ENCODE data around the gene SPOCD1. TPM values are rescaled to one million over a fixed set of nuclear protein-coding genes. Genes with fewer than 3 reads are reported as not detected.

SPOCD1 gene
- polyA plus RNA-seq, 4 donors: 0.22 to 0.34 (median 0.26) TPM

DNA sequence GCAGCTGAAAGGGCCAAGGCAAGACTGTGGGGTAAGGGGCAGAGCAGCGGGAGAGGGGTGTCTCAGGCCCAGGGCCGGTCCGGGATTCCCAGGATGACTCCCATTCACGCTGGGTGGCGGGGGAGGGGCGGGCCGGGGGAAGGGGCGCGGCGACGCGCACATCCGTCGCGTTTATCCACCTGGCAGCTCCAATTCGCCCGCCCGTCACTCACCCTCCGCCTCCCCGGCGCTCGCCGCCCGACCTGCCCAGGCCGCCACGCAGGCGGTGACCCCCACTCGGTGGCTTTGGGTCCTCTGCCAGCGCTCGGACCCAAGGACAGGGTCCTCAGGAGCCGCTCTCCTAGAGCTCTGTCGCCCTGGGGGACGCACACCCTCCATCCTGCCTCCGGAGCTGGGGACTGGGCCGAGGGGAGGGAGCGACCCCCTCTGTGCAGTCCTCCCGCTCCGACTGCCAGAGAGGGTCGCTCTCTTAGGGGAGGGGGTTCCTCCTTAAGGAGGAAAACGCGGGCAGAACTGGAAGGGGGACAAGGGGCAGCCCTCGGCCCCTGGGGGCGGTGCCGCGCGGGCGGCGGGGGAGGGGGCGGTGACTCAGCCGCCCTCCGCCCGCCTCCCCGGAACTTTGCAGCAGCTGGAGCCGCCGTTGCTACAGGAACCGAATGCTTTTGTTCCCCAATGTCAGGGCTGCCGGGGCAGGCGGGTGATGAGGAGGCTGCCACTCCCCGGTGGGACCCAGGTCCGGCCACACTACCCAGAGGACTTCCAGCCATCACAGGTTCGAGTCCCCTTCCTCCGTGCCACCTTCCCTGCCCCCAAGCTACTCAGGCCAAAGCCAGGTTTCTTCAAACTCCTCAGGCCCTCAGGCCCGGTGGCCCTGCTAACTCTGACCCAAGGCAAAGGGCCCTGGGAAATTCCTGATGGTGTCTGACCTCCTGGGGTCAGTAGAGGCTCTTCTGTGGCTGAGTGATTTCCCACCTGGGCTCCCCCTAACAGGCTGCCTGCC, 55.1 kb downstream of the SPOCD1 start:
- no peak for DNase-seq (ENCODE audit: low read depth in 4 of 4, low spot score in 3 of 4)

DNA sequence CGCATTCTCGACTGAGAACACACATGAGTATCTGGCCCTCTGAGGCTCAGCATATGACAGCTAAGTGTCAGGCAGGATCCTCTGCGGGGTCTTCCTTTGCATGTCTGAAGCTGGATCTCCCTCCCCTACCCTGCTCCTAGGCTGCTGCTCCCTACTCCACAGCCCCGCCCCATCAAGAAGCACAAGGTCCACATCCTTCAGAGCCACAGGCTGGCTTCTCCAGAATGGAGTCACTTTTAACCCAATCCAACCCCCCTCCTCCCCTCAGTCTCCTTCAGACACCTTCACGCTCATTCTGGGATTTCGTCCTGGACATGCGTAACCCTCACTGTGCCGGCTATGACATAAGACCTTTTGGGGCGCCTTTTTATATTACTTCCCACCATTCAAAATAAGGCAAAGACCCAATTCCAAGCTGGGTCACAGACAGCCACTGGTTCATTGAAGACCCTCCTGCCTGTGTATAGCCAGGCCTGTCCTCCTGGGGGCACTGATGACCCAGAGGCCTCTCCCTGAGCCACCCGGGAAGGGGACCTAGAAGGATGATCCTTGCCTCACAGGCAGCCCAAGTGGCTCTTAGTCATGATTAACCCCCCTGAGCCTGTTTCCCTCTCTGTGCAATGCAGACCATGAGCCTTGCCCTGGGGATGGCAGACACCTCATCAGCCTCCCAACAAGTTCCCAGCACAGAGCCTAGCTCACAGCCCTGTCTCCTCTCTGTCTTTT, 56.4 kb downstream of the SPOCD1 start:
- no peak for DNase-seq (ENCODE audit: low read depth in 4 of 4, low spot score in 3 of 4)

DNA sequence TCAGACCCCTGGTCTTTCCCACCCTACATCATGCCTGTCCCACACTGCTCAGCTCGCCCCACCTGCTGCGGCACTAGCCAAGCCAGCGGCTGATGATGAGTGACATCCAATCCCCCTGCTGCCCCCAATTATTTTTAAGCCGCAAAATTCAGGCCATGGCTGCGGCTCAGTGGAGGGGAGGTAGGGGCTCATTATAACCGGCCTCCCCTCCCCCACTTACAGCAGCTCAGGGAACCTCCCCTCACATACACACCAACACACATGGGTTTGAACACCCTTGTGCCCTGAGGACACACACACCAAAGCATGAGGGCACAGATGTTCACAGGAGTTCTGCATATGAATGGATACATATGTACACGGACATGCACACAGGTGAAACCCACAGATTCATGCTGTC, 57.0 kb downstream of the SPOCD1 start:
- no peak for DNase-seq (ENCODE audit: low read depth in 4 of 4, low spot score in 3 of 4)

DNA sequence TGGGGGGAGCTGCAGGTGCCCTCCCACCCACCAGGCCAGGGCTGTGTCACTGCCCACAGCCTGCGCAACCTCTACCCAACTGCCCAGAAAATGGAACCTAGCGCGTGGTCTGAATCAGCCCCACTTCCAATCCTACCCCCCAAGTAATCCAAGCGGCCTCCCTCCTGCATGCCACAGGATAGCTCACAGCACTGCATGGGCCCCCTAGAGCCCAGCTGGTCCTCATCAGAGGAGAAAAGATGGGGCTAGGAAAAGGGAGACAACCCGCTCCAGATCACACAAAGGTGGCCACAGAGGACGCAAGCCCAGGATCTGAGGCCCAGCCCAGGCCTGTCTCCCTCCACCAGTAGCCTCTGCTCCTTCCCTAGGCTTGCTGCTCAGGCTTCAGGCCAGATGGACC, 57.8 kb downstream of the SPOCD1 start:
- no peak for DNase-seq (ENCODE audit: low read depth in 4 of 4, low spot score in 3 of 4)

GRCh38 chr1:31757204-31757679, 58.6 kb downstream of the SPOCD1 start:
- no peak for DNase-seq (ENCODE audit: low read depth in 4 of 4, low spot score in 3 of 4)

- no peak for DNase-seq (ENCODE audit: low read depth in 4 of 4, low spot score in 3 of 4)
Observed at GRCh38 chr1:31756578-31756977, 59.2 kb downstream of the SPOCD1 start.

DNA sequence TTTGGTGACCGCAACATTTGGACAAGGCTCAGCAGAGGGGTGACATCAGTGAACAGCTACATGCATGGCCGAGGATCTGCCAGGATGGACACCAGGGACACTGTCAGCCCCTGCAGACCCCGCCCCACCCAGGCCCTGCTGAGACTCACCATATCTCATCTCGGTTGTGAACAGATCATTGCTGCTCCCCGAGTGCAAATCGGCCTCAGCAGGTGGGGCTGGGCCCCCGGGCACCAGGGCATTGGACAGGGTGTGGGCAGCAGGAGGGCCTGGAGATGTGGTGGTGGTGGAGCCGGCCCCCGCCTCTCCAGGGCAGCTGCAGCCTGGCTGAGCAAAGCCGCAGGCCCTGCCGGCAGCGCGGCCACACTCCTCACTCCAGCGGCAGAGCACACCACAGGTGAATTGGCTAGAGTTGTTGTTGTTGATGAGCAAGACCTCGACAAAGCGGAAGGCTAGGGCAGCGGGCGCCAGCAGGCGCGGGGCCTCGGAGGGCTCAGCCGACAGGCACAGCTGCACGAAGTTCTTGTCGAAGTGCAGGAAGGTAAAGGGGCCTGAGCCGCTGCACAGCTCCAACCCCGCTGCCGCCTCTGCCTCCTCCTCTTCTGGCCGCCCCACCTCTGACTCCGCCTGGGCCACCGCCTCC, 59.9 kb downstream of the SPOCD1 start:
- DNase-seq (ENCODE audit: low read depth in 4 of 4, low spot score in 3 of 4): no peak

- DNase-seq (ENCODE audit: low read depth in 4 of 4, low spot score in 3 of 4): no peak
Observed at GRCh38 chr1:31755197-31755611, 60.6 kb downstream of the SPOCD1 start.

- DNase-seq (ENCODE audit: low read depth in 4 of 4, low spot score in 3 of 4): no peak
Observed at GRCh38 chr1:31754397-31754796, 61.4 kb downstream of the SPOCD1 start.

GRCh38 chr1:31753707-31754349, 62.0 kb downstream of the SPOCD1 start:
- no peak for DNase-seq (ENCODE audit: low read depth in 4 of 4, low spot score in 3 of 4)

- DNase-seq (ENCODE audit: low read depth in 4 of 4, low spot score in 3 of 4): no peak
Observed at GRCh38 chr1:31752952-31753475, 62.8 kb downstream of the SPOCD1 start.

DNA sequence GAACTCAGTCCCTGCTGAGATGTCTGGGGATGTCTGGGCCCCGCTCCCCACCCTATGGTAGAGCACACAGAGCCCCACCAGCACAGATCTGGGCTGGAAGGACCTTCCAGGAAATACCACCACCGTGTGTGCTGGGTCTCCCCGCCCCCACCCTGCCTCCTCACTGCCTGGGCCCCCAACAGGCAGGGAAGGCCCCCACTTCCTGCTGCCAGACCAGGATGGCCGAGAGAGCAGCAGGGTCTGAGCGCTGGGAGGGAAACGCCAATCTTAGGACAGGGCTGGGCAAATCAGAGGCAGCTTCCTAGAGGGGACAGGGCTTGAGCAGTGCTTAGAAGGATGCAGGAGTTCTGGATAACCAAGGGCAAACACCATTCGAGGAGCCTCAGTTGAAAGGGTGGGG, 63.6 kb downstream of the SPOCD1 start:
- no peak for DNase-seq (ENCODE audit: low read depth in 4 of 4, low spot score in 3 of 4)

DNA sequence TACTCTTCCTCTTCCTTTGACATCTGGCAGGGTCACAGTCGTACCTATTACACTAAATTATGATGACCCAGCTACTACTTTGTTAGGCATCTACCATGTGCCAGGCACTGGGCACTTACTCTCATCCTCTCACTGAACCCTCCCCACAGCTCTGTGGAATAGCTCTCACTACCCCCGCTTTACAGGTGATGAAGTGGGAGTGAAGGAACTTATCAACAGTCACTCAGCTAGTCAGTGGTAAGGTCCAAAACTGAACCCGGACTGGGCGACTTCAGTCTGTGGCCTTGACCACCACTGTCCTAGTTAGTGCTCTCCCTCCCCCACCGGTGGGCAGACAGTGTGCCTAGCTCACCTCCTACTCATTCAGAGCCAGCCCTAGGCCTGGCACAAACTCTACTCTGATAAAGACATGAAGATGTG, 64.0 kb downstream of the SPOCD1 start:
- no peak for DNase-seq (ENCODE audit: low read depth in 4 of 4, low spot score in 3 of 4)

DNA sequence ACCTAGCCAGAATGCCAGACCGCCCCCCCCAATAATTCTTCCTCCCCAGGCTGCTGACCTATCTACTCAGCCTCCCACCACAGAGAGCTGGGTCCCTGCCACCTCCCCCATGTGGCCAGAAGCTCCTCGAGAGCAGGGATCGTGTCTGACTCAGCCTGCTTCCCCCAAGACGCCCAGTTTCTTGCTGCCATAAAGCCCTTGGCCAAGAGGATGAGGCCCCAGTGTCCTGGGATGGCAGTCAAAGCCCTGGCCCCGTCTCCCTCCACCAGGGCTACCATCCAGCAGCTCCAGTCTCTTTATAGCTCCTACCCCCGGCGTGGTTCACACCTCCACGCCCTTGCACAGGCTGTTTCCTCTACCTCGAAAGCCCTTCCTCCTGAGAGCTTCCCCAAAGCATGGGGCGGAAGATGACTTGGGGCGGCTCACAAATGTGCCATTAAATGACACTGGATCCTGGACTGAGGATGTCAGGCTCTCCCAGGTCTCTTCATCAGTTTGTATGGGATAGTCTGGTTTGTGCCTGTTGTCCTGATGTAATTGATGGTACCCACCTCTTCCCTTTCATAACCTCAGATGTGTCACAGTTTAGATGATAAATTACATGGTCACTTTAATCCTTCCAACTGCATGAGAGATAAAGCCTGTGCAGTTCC, 64.8 kb downstream of the SPOCD1 start:
- no peak for DNase-seq (ENCODE audit: low read depth in 4 of 4, low spot score in 3 of 4)

GRCh38 chr1:31749785-31750735, 65.8 kb downstream of the SPOCD1 start:
- DNase-seq (ENCODE audit: low read depth in 4 of 4, low spot score in 3 of 4): no peak

DNA sequence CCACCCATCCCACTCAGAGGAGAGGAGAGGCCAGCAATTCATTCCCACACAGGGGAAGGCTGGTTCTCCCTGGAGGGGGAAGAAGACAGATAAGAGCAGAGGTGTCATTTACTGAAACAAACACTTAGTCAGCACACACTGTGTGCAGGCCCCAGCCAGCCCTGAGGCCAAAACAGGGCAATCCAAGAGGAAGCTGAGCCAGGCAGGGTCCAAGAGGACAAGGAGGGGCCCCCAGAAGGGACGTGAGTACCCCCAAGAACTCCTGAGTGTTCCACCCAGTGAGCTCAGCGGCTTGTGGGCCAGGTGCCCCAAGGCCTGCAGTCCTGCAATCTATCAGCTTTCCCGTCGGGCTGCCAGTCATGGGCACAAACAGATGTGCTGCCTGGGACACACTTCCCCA, 67.5 kb downstream of the SPOCD1 start:
- DNase-seq (ENCODE audit: low read depth in 4 of 4, low spot score in 3 of 4): no peak

- no peak for DNase-seq (ENCODE audit: low read depth in 4 of 4, low spot score in 3 of 4)
Observed at GRCh38 chr1:31747304-31747703, 68.5 kb downstream of the SPOCD1 start.

- no peak for DNase-seq (ENCODE audit: low read depth in 4 of 4, low spot score in 3 of 4)
Observed at GRCh38 chr1:31746687-31747086, 69.1 kb downstream of the SPOCD1 start.

Data from right renal pelvis (tissue), 4 donors.